ENCODE results near the gene CTSH. TPM values are rescaled to one million over a fixed set of nuclear protein-coding genes. Genes with fewer than 3 reads are reported as not detected.
"Not testable (repeated sequence)": the region's sequence is repeated elsewhere in the genome, so short reads cannot be mapped to it uniquely, and the experiment has no call there.

CTSH gene
- total RNA-seq, 1 experiment from 2014 or later, result 11.4 TPM

GRCh38 chr15:78878356-78878755, 66.5 kb downstream of the CTSH start:
- Histone ChIP-seq H3K4me1 (peaks cover 19% of the 10 kb centered on the region), H3K4me3 (no peak overlapping the region), H3K36me3 (peaks cover 35% of the 10 kb centered on the region), H3K27ac (no peak overlapping the region), H3K9me3 (replicated peaks) (no peaks in the 10 kb centered on the region), H3K27me3 (no peaks in the 10 kb centered on the region)
- no peak for DNase-seq

- Histone ChIP-seq H3K4me1 (peaks cover 19% of the 10 kb centered on the region), H3K36me3 (peaks cover 25% of the 10 kb centered on the region)
- not testable (repeated sequence) for DNase-seq; H3K27me3 ChIP-seq; H3K9me3 ChIP-seq (replicated peaks); H3K4me3 ChIP-seq; H3K27ac ChIP-seq
Observed at GRCh38 chr15:78876954-78877353, 67.9 kb downstream of the CTSH start.

- Histone ChIP-seq H3K27ac (no peak overlapping the region), H3K27me3 (no peaks in the 10 kb centered on the region), H3K9me3 (replicated peaks) (no peaks in the 10 kb centered on the region), H3K4me3 (peak overlapping the region; percentile 100), H3K4me1 (peaks cover 17% of the 10 kb centered on the region), H3K36me3 (peaks cover 12% of the 10 kb centered on the region)
- no peak for DNase-seq
Observed at GRCh38 chr15:78875107-78875914, 69.5 kb downstream of the CTSH start.

GRCh38 chr15:78873793-78874765, 70.8 kb downstream of the CTSH start:
- Histone ChIP-seq H3K27ac (peak overlapping the region; percentile 100), H3K4me3 (peak overlapping the region; percentile 100), H3K36me3 (peaks cover 7% of the 10 kb centered on the region), H3K4me1 (peaks cover 6% of the 10 kb centered on the region), H3K27me3 (no peaks in the 10 kb centered on the region), H3K9me3 (replicated peaks) (no peaks in the 10 kb centered on the region)
- DNase-seq, result peak in 1 of 2 experiments; percentile 19

GRCh38 chr15:78872972-78873792, 71.7 kb downstream of the CTSH start:
- H3K27ac ChIP-seq, result peak overlapping the region; percentile 100
- H3K36me3 ChIP-seq, result peaks cover 7% of the 10 kb centered on the region
- no peaks in the 10 kb centered on the region for H3K27me3 ChIP-seq
- H3K4me1 ChIP-seq, result peaks cover 6% of the 10 kb centered on the region
- peak overlapping the region; percentile 100 for H3K4me3 ChIP-seq
- H3K9me3 ChIP-seq (replicated peaks), result no peaks in the 10 kb centered on the region
- peak; percentile 94 to 95 for DNase-seq

GRCh38 chr15:78872155-78872971, 72.5 kb downstream of the CTSH start, which contains the start of gene MORF4L1:
Gene MORF4L1, plus strand, starts transcription at chr15:78872890. Its CDS starts 128 bp downstream, at chr15:78873018.
- Histone ChIP-seq H3K4me1 (peaks cover 6% of the 10 kb centered on the region), H3K36me3 (peaks cover 7% of the 10 kb centered on the region), H3K27me3 (no peaks in the 10 kb centered on the region), H3K9me3 (replicated peaks) (no peaks in the 10 kb centered on the region), H3K27ac (peak within 1 kb of the TSS; percentile 100), H3K4me3 (peak within 1 kb of the TSS; percentile 100)
- peak; percentile 96 to 97 for DNase-seq

- H3K4me3 ChIP-seq, result peak overlapping the region; percentile 100
- peak overlapping the region; percentile 100 for H3K27ac ChIP-seq
- not testable (repeated sequence) for H3K4me1 ChIP-seq
Observed at GRCh38 chr15:78871483-78872127, 73.2 kb downstream of the CTSH start.

More at GRCh38 chr15:78871483-78872127, 73.2 kb downstream of the CTSH start:
- not testable (repeated sequence) for DNase-seq; H3K27me3 ChIP-seq; H3K9me3 ChIP-seq (replicated peaks); H3K36me3 ChIP-seq

Other genes starting within 250 kb of the CTSH start
- gene ADAMTS7, start 133.6 kb downstream of the CTSH start, total RNA-seq (2014; rRNA removed; shearing (Covaris generic)), result 2.0 and 2.4 TPM in 2 replicates
- 282 and 312 TPM in 2 replicates for gene MORF4L1, start 72.2 kb downstream of the CTSH start, total RNA-seq (2014; rRNA removed; shearing (Covaris generic))
- gene RASGRF1, start 145.7 kb upstream of the CTSH start, total RNA-seq (2014; rRNA removed; shearing (Covaris generic)), result 0.43 and 1.1 TPM in 2 replicates